NT2/D1 (cell line): ENCODE measurements around the gene PPP1R12B.
"Not testable (repeated sequence)": the region's sequence is repeated elsewhere in the genome, so short reads cannot be mapped to it uniquely, and the experiment has no call there.

Experiments
- DNase-seq: peaks from one replicate; pipeline ENCODE4 v3.0.0-alpha.2; 2011; ENCODE audit warnings: low read depth, low spot score
- H3K27me3 ChIP-seq: 2 replicates; pipeline ENCODE4 v1.6.0; 2011; ENCODE audit warnings: mild to moderate bottlenecking; ENCODE audit not compliant: insufficient read length, insufficient read depth
- H3K36me3 ChIP-seq: 2 replicates; pipeline ENCODE4 v1.6.1; 2011; ENCODE audit warnings: mild to moderate bottlenecking, low read length, mixed read lengths; ENCODE audit not compliant: insufficient read depth, insufficient read length
- H3K4me1 ChIP-seq: 2 replicates; pipeline ENCODE4 v1.5.1; 2011; ENCODE audit not compliant: insufficient read depth, insufficient read length
- H3K4me3 ChIP-seq: 2 replicates; pipeline ENCODE4 v1.5.1; 2011; ENCODE audit warnings: low read depth; ENCODE audit not compliant: insufficient read length
- H3K9ac ChIP-seq: 2 replicates; pipeline ENCODE4 v1.6.0; 2011; ENCODE audit warnings: low read depth; ENCODE audit not compliant: insufficient read length
- H3K9me3 ChIP-seq: 2 replicates; pipeline ENCODE4 v1.5.1; 2011; ENCODE audit warnings: mild to moderate bottlenecking, low read length; ENCODE audit not compliant: insufficient read depth
- SUZ12 ChIP-seq: IDR thresholded peaks from 2 replicates; pipeline ENCODE4 v1.6.1; 2011; ENCODE audit not compliant: insufficient read length, insufficient read depth; ENCODE audit errors: extremely low read depth
- YY1 ChIP-seq: IDR thresholded peaks from 2 replicates; pipeline ENCODE4 v1.6.1; 2011; ENCODE audit not compliant: insufficient read length, insufficient read depth
- ZNF274 ChIP-seq: IDR thresholded peaks from 2 replicates; pipeline ENCODE4 v1.6.1; 2011; ENCODE audit warnings: mild to moderate bottlenecking, low read depth, low read length

The PPP1R12B gene

GRCh38 chr1:202615501-202616354 is 267.2 kb downstream of the PPP1R12B start:
- TF ChIP-seq SUZ12: no peak
- TF ChIP-seq YY1: no peak
- TF ChIP-seq ZNF274: no peak
- Histone ChIP-seq H3K9ac (no peak overlapping the region), H3K4me3 (no peak overlapping the region), H3K4me1 (peaks cover 10% of the 10 kb centered on the region), H3K27me3 (no peaks in the 10 kb centered on the region), H3K9me3 (peaks cover 8% of the 10 kb centered on the region; the same call in 1 of the 2 replicates), H3K36me3 (no peaks in the 10 kb centered on the region)
- no peak for DNase-seq

- Histone ChIP-seq H3K36me3 (no peaks in the 10 kb centered on the region), H3K27me3 (no peaks in the 10 kb centered on the region), H3K4me3 (no peak overlapping the region), H3K4me1 (peaks cover 10% of the 10 kb centered on the region), H3K9ac (no peak overlapping the region), H3K9me3 (peaks cover 8% of the 10 kb centered on the region; the same call in 1 of the 2 replicates)
- no peak for DNase-seq
- TF ChIP-seq SUZ12: no peak
- no peak for TF ChIP-seq YY1
- TF ChIP-seq ZNF274: no peak
These were observed 267.9 kb downstream of the PPP1R12B start for GRCh38 chr1:202616355-202616915.

- not testable (repeated sequence) for DNase-seq, H3K4me3 ChIP-seq, H3K9me3 ChIP-seq, H3K9ac ChIP-seq, H3K27me3 ChIP-seq, H3K36me3 ChIP-seq
- H3K4me1 ChIP-seq: peaks cover 14% of the 10 kb centered on the region
These were observed 270.5 kb downstream of the PPP1R12B start for GRCh38 chr1:202619012-202619411.

DNA sequence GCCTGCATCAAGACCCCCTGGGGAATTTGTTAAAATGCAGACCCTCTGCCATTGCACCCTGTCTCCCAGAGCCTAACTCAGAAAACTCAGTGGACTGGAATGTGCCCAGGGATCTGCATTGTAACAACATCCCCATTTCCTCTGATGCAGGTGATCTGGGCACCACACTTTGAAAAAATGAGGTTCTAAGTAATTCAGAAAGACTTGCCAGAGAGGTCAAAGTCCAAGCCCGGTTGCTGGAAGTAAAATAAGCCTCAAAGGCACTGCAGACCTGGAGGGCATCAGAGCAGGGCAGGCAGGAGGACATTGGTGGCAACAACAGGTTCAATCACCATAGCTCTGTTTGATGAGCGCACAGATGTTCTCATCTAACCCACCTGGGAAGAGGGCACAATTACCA is 271.0 kb downstream of the PPP1R12B start:
- peaks cover 8% of the 10 kb centered on the region; the same call in 1 of the 2 replicates for H3K9me3 ChIP-seq
- no peak overlapping the region for H3K9ac ChIP-seq
- H3K4me1 ChIP-seq: peaks cover 15% of the 10 kb centered on the region
- TF ChIP-seq YY1: no peak
- TF ChIP-seq SUZ12: no peak
- no peak for TF ChIP-seq ZNF274
- no peaks in the 10 kb centered on the region for H3K36me3 ChIP-seq
- no peak for DNase-seq
- H3K4me3 ChIP-seq: no peak overlapping the region
- no peaks in the 10 kb centered on the region for H3K27me3 ChIP-seq

GRCh38 chr1:202620036-202620435 is 271.5 kb downstream of the PPP1R12B start:
- H3K27me3 ChIP-seq, DNase-seq, H3K9me3 ChIP-seq, H3K9ac ChIP-seq, H3K4me3 ChIP-seq, H3K36me3 ChIP-seq: not testable (repeated sequence)
- H3K4me1 ChIP-seq: peaks cover 20% of the 10 kb centered on the region

- H3K9ac ChIP-seq: no peak overlapping the region
- H3K4me1 ChIP-seq: peaks cover 18% of the 10 kb centered on the region
- no peak overlapping the region for H3K4me3 ChIP-seq
- no peak for TF ChIP-seq YY1
- no peak for TF ChIP-seq SUZ12
- TF ChIP-seq ZNF274: no peak
- H3K9me3 ChIP-seq: peaks cover 8% of the 10 kb centered on the region; the same call in 1 of the 2 replicates
- no peaks in the 10 kb centered on the region for H3K36me3 ChIP-seq
- no peaks in the 10 kb centered on the region for H3K27me3 ChIP-seq
- DNase-seq: no peak
These were observed 272.9 kb downstream of the PPP1R12B start for GRCh38 chr1:202621446-202621845.

GRCh38 chr1:202622388-202622787 is 273.9 kb downstream of the PPP1R12B start:
- Histone ChIP-seq H3K9ac (no peak overlapping the region), H3K4me3 (no peak overlapping the region), H3K4me1 (peaks cover 17% of the 10 kb centered on the region), H3K27me3 (no peaks in the 10 kb centered on the region), H3K36me3 (no peaks in the 10 kb centered on the region), H3K9me3 (peaks cover 2% of the 10 kb centered on the region; the same call in 1 of the 2 replicates)
- DNase-seq: no peak
- TF ChIP-seq ZNF274: no peak
- TF ChIP-seq SUZ12: no peak
- TF ChIP-seq YY1: no peak

GRCh38 chr1:202623075-202623474 is 274.6 kb downstream of the PPP1R12B start:
- Histone ChIP-seq H3K9me3 (no peaks in the 10 kb centered on the region), H3K9ac (peak overlapping the region; percentile 2), H3K4me1 (peaks cover 17% of the 10 kb centered on the region), H3K36me3 (no peaks in the 10 kb centered on the region), H3K27me3 (no peaks in the 10 kb centered on the region), H3K4me3 (no peak overlapping the region)
- no peak for DNase-seq
- no peak for TF ChIP-seq ZNF274
- TF ChIP-seq YY1: no peak
- no peak for TF ChIP-seq SUZ12

- H3K9ac ChIP-seq: peak overlapping the region; percentile 23
- not testable (repeated sequence) for H3K27me3 ChIP-seq, H3K9me3 ChIP-seq, DNase-seq, H3K36me3 ChIP-seq, H3K4me3 ChIP-seq
- peaks cover 19% of the 10 kb centered on the region for H3K4me1 ChIP-seq
These were observed 275.0 kb downstream of the PPP1R12B start for GRCh38 chr1:202623476-202623875.
